OCI-M2 (cell line): ENCODE measurements around the gene CDT1.

Experiments used
- DNase-seq: peaks from one replicate; lab custom pipeline; 2025; ENCODE audit not compliant: unreplicated experiment; lab: John Stamatoyannopoulos, UW

The CDT1 gene

GRCh38 chr16:88804173-88804551 is 573 bp downstream of the CDT1 start:
- DNase-seq = no peak

GRCh38 chr16:88804552-88805339 is 1.2 kb downstream of the CDT1 start:
- DNase-seq = no peak

GRCh38 chr16:88805340-88805715 is 1.7 kb downstream of the CDT1 start:
- DNase-seq = no peak

- no peak for DNase-seq
Observed at GRCh38 chr16:88805887-88806393, 2.4 kb downstream of the CDT1 start.

GRCh38 chr16:88806491-88807111 is 3.0 kb downstream of the CDT1 start:
- DNase-seq = no peak

GRCh38 chr16:88807142-88807625 is 3.6 kb downstream of the CDT1 start:
- DNase-seq = no peak

- no peak for DNase-seq
Observed at GRCh38 chr16:88807626-88808453, 4.3 kb downstream of the CDT1 start.

GRCh38 chr16:88809068-88809675 is 5.6 kb downstream of the CDT1 start:
- DNase-seq = no peak

GRCh38 chr16:88809676-88810165 is 6.1 kb downstream of the CDT1 start:
- no peak for DNase-seq

- no peak for DNase-seq
Observed at GRCh38 chr16:88810166-88810911, 6.8 kb downstream of the CDT1 start.

- no peak for DNase-seq
Observed at GRCh38 chr16:88810912-88811768, 7.6 kb downstream of the CDT1 start.

- peak; percentile 45 for DNase-seq
Observed at GRCh38 chr16:88811769-88812512, 8.4 kb downstream of the CDT1 start, which contains the start of gene APRT. Gene APRT, minus strand, starts transcription at chr16:88811928. Its CDS starts 29 bp downstream, at chr16:88811899.

- no peak for DNase-seq
Observed at GRCh38 chr16:88812513-88813268, 9.1 kb downstream of the CDT1 start.

- no peak for DNase-seq
Observed at GRCh38 chr16:88813269-88814143, 9.9 kb downstream of the CDT1 start.

GRCh38 chr16:88814144-88814502 is 10.5 kb downstream of the CDT1 start:
- DNase-seq = no peak

GRCh38 chr16:88815227-88815626 is 11.6 kb downstream of the CDT1 start:
- DNase-seq = no peak
